Smooth muscle cell (in vitro differentiated cells): ENCODE data around the gene EFCAB10. TPM values are rescaled to one million over a fixed set of nuclear protein-coding genes. Genes with fewer than 3 reads are reported as not detected.

Source experiments
- DNase-seq: peaks from one replicate; lab custom pipeline; 2025; ENCODE audit not compliant: unreplicated experiment; lab: John Stamatoyannopoulos, UW
- H2AFZ ChIP-seq: fragments of 200-600 bp; sonication (generic); 2 replicates; pipeline ENCODE4 v1.6.0; 2016; ENCODE audit warnings: antibody characterized with exemption, low read depth, mild to moderate bottlenecking
- H3F3A ChIP-seq: fragments of 200-600 bp; sonication (generic); 2 replicates; pipeline ENCODE4 v1.6.0; 2017; ENCODE audit warnings: antibody characterized with exemption, low read depth
- H3K27ac ChIP-seq: fragments of 200-600 bp; sonication (generic); 2 replicates; pipeline ENCODE4 v1.5.1; 2016; ENCODE audit warnings: low read depth, mild to moderate bottlenecking
- H3K27me3 ChIP-seq: fragments of 200-600 bp; sonication (generic); 2 replicates; pipeline ENCODE4 v1.6.1; 2016; ENCODE audit warnings: low read depth, mild to moderate bottlenecking
- H3K36me3 ChIP-seq: fragments of 200-600 bp; sonication (generic); 2 replicates; pipeline ENCODE4 v1.5.1; 2016; ENCODE audit warnings: low read depth
- H3K4me1 ChIP-seq: fragments of 200-600 bp; sonication (generic); 2 replicates; pipeline ENCODE4 v1.5.1; 2016; ENCODE audit warnings: low read depth
- H3K4me2 ChIP-seq: fragments of 200-600 bp; sonication (generic); 2 replicates; pipeline ENCODE4 v1.6.0; 2016; ENCODE audit warnings: mild to moderate bottlenecking
- H3K4me3 ChIP-seq: fragments of 200-600 bp; sonication (generic); 2 replicates; pipeline ENCODE4 v1.5.1; 2016; ENCODE audit warnings: mild to moderate bottlenecking
- H3K79me2 ChIP-seq: fragments of 200-600 bp; sonication (generic); 2 replicates; pipeline ENCODE4 v1.6.0; 2016; ENCODE audit warnings: low read depth, mild to moderate bottlenecking
- H3K9ac ChIP-seq: fragments of 200-600 bp; sonication (generic); 2 replicates; pipeline ENCODE4 v1.6.0; 2016; ENCODE audit warnings: low read depth
- H3K9me3 ChIP-seq: fragments of 200-600 bp; sonication (generic); replicated peaks from 2 replicates; pipeline ENCODE4 v1.5.1; 2016; ENCODE audit warnings: low read depth
- H4K20me1 ChIP-seq: fragments of 200-600 bp; sonication (generic); 2 replicates; pipeline ENCODE4 v1.6.0; 2016; ENCODE audit warnings: low read depth
- CTCF ChIP-seq: fragments of 200-600 bp; sonication (generic); IDR thresholded peaks from 2 replicates; pipeline ENCODE4 v1.5.1; 2017; ENCODE audit warnings: borderline replicate concordance, mild to moderate bottlenecking, antibody characterized with exemption; ENCODE audit not compliant: insufficient read depth, poor library complexity, severe bottlenecking
- WGBS: methylation state at CpG from one replicate; pipeline ENCODE4 v1.1.7; 2016; ENCODE audit warnings: low lambda C conversion rate; 5-methylcytosine and 5-hydroxymethylcytosine counted together
- polyA plus RNA-seq: library from polyadenylated mRNA; unstranded; fragments of >200 nt; fragmentation: Nextera tagmentation; extraction: Ambion mirVana; gene quantifications from 2 replicates; pipeline ENCODE4 v1.2.1, GENCODE V29; 2016
- total RNA-seq: library from RNA; depleted of rRNA; stranded (reverse); fragments of >200 nt; gene quantifications from 2 replicates; pipeline ENCODE4 v1.2.3, GENCODE V29; 2014

The EFCAB10 gene
- total and polyA plus RNA-seq, 2 experiments from 2014 or later = 0.56 to 1.2 TPM

DNA sequence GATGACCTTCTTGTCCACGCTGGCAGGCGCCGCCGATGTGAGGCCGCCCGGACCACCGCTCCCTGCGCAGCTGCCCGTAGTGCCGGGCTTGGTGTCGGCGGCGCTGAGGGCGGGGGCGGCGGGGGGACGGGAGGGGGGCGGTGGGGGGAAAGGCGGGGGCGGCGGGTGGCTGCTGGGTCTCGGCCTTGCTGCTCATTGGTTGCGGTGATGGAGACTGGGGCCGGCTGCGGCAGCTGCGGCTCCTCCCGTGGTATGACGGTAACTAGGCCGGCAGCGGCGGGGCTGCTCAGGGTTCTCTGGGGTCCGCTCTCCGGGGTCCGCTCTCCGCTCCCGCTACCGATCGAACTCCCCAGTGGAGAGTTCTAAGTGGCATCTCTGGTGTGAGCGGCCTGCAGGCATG lies 1.8 kb upstream of the EFCAB10 start:
- H2AFZ ChIP-seq = no peak overlapping the region
- H3F3A ChIP-seq = no peaks in the 10 kb centered on the region
- H4K20me1 ChIP-seq = no peaks in the 10 kb centered on the region
- no peak for DNase-seq
- no peak overlapping the region for H3K4me3 ChIP-seq
- no peaks in the 10 kb centered on the region for H3K9me3 ChIP-seq
- no peaks in the 10 kb centered on the region for H3K36me3 ChIP-seq
- no peak overlapping the region for H3K4me2 ChIP-seq
- no peak for TF ChIP-seq CTCF
- H3K79me2 ChIP-seq = no peaks in the 10 kb centered on the region
- no peaks in the 10 kb centered on the region for H3K27me3 ChIP-seq
- no peak overlapping the region for H3K27ac ChIP-seq
- H3K4me1 ChIP-seq = peaks cover 4% of the 10 kb centered on the region
- no peak overlapping the region for H3K9ac ChIP-seq
- WGBS = 97% methylated on average over 21 of the region's 39 CpGs

GRCh38 chr7:105580022-105580740 lies 1.1 kb downstream of the EFCAB10 start:
- peaks cover 4% of the 10 kb centered on the region for H3K4me1 ChIP-seq
- 67% methylated on average over 22 of the region's 22 CpGs for WGBS
- H2AFZ ChIP-seq = no peak overlapping the region
- no peaks in the 10 kb centered on the region for H3F3A ChIP-seq
- H4K20me1 ChIP-seq = no peaks in the 10 kb centered on the region
- H3K9me3 ChIP-seq = no peaks in the 10 kb centered on the region
- peak; percentile 7 for TF ChIP-seq CTCF
- H3K27ac ChIP-seq = no peak overlapping the region
- H3K36me3 ChIP-seq = no peaks in the 10 kb centered on the region
- H3K4me2 ChIP-seq = no peak overlapping the region
- H3K79me2 ChIP-seq = no peaks in the 10 kb centered on the region
- DNase-seq = no peak
- no peak overlapping the region for H3K9ac ChIP-seq
- no peak overlapping the region for H3K4me3 ChIP-seq
- no peaks in the 10 kb centered on the region for H3K27me3 ChIP-seq

- peaks cover 4% of the 10 kb centered on the region for H3K4me1 ChIP-seq
- no peaks in the 10 kb centered on the region for H3K27me3 ChIP-seq
- no peaks in the 10 kb centered on the region for H3K9me3 ChIP-seq
- no peak for TF ChIP-seq CTCF
- H2AFZ ChIP-seq = no peak overlapping the region
- no peak overlapping the region for H3K9ac ChIP-seq
- H3K27ac ChIP-seq = no peak overlapping the region
- H3F3A ChIP-seq = no peaks in the 10 kb centered on the region
- H3K4me2 ChIP-seq = no peak overlapping the region
- DNase-seq = no peak
- H3K4me3 ChIP-seq = no peak overlapping the region
- H3K79me2 ChIP-seq = no peaks in the 10 kb centered on the region
- no peaks in the 10 kb centered on the region for H4K20me1 ChIP-seq
- no peaks in the 10 kb centered on the region for H3K36me3 ChIP-seq
Measured at GRCh38 chr7:105578496-105578895, 2.8 kb downstream of the EFCAB10 start.

GRCh38 chr7:105577251-105577650 lies 4.0 kb downstream of the EFCAB10 start:
- peaks cover 4% of the 10 kb centered on the region for H3K4me1 ChIP-seq
- no peak overlapping the region for H3K9ac ChIP-seq
- H2AFZ ChIP-seq = no peak overlapping the region
- H3K4me2 ChIP-seq = no peak overlapping the region
- DNase-seq = no peak
- no peaks in the 10 kb centered on the region for H3K36me3 ChIP-seq
- peaks cover 3% of the 10 kb centered on the region for H3F3A ChIP-seq
- H4K20me1 ChIP-seq = no peaks in the 10 kb centered on the region
- no peak overlapping the region for H3K27ac ChIP-seq
- H3K9me3 ChIP-seq = no peaks in the 10 kb centered on the region
- H3K79me2 ChIP-seq = no peaks in the 10 kb centered on the region
- H3K27me3 ChIP-seq = no peaks in the 10 kb centered on the region
- H3K4me3 ChIP-seq = no peak overlapping the region
- WGBS = 86% methylated on average over 1 of the region's 1 CpG
- TF ChIP-seq CTCF = no peak
